AG09319 (cell line): ENCODE measurements around the gene VPS26C.
"Not testable (repeated sequence)": the region's sequence is repeated elsewhere in the genome, so short reads cannot be mapped to it uniquely, and the experiment has no call there.

Source experiments
- DNase-seq: peaks from one replicate; pipeline ENCODE4 v3.0.0-alpha.2; 2010; ENCODE audit warnings: low read depth; ENCODE audit errors: extremely low read depth
- CTCF ChIP-seq: IDR thresholded peaks from 2 replicates; pipeline ENCODE4 v1.5.1; 2011; ENCODE audit warnings: low read depth, mild to moderate bottlenecking, inconsistent platforms, low read length, moderate library complexity

The VPS26C gene

GRCh38 chr21:37281993-37282392 is 14.9 kb upstream of the VPS26C start:
- no peak for DNase-seq
- TF ChIP-seq CTCF: no peak

- DNase-seq: no peak
- TF ChIP-seq CTCF: no peak
These were observed 14.4 kb upstream of the VPS26C start for GRCh38 chr21:37281579-37281978.

GRCh38 chr21:37279271-37279670 is 12.1 kb upstream of the VPS26C start:
- not testable (repeated sequence) for DNase-seq

- DNase-seq: no peak
- TF ChIP-seq CTCF: no peak
These were observed 11.1 kb upstream of the VPS26C start for GRCh38 chr21:37278199-37278598.

GRCh38 chr21:37276377-37276776 is 9.2 kb upstream of the VPS26C start:
- TF ChIP-seq CTCF: no peak

GRCh38 chr21:37273911-37274690 is 7.0 kb upstream of the VPS26C start:
- TF ChIP-seq CTCF: no peak
- DNase-seq: no peak

More at GRCh38 chr21:37276377-37276776, 9.2 kb upstream of the VPS26C start:
- no peak for DNase-seq

- TF ChIP-seq CTCF: no peak
- no peak for DNase-seq
These were observed 6.3 kb upstream of the VPS26C start for GRCh38 chr21:37273440-37273839.

GRCh38 chr21:37272897-37273296 is 5.8 kb upstream of the VPS26C start:
- DNase-seq: no peak
- TF ChIP-seq CTCF: no peak
